GM12878 (cell line): ENCODE results near the gene TSSC4. TPM values are rescaled to one million over a fixed set of nuclear protein-coding genes. Genes with fewer than 3 reads are reported as not detected.

ENCODE experiments used
- ATAC-seq: fragments of 200-7000 bp; cut with Tn5 transposase; 3 replicates; pipeline ENCODE4 v1.9.1; 2020; ENCODE audit warnings: mild to moderate bottlenecking, moderate library complexity
- BruUV-seq: library from RNA; stranded (reverse); fragments of 400-500 nt; replicated peaks from 2 replicates; lab custom pipeline; 2021; lab: Mats Ljungman, UMichigan
- CTCF ChIA-PET: fragments of 300-600 bp; sonication (Branson Sonifier 250); formaldehyde crosslinking; extraction: SDS; loops from one replicate; lab custom pipeline; 2021; ENCODE audit warnings: inconsistent platforms; lab: Yijun Ruan, JAX
- POLR2A ChIA-PET: fragments of 350-600 bp; formaldehyde crosslinking; extraction: SDS; loops from one replicate; lab custom pipeline; 2021; ENCODE audit warnings: inconsistent platforms; lab: Charles Lee
- RAD21 ChIA-PET: fragments of 300-600 bp; sonication (Branson Sonifier 250); formaldehyde crosslinking; loops from one replicate; lab custom pipeline; 2023; ENCODE audit warnings: antibody characterized with exemption; ENCODE audit not compliant: unreplicated experiment; lab: Charles Lee
- SMC1A ChIA-PET: fragments of 300-600 bp; sonication (Branson Sonifier 250); formaldehyde crosslinking; loops from one replicate; lab custom pipeline; 2023; ENCODE audit not compliant: unreplicated experiment, uncharacterized antibody; lab: Charles Lee
- DNase-seq: peaks from one replicate; pipeline ENCODE4 v3.0.0-alpha.2; 2011; ENCODE audit warnings: low read depth, low spot score
- FAIRE-seq: peaks from 3 replicates; lab custom pipeline; 2011; peaks lifted over from hg19 to GRCh38; lab: Jason Lieb, UNC
- H2AFZ ChIP-seq: 2 replicates; pipeline ENCODE4 v1.6.0; 2011; ENCODE audit warnings: low read depth, low read length, control low read depth; ENCODE audit not compliant: control insufficient read depth
- H3K27ac ChIP-seq: 2 replicates; pipeline ENCODE4 v1.5.1; 2011; ENCODE audit warnings: control low read depth; ENCODE audit not compliant: control insufficient read depth, insufficient read depth
- H3K27me3 ChIP-seq, 2 experiments: replicated peaks in 1 of 2; 2 replicates each; pipeline versions ENCODE4 v1.6.0 to v1.6.1; 2011; ENCODE audit warnings: low read length in 1 of 2; ENCODE audit not compliant: control insufficient read depth in 2 of 2, insufficient read depth in 2 of 2
- H3K36me3 ChIP-seq, 2 experiments: 2 replicates each; pipeline ENCODE4 v1.5.1; 2011; ENCODE audit warnings: low read length in 1 of 2; ENCODE audit not compliant: control insufficient read depth in 2 of 2, insufficient read depth in 2 of 2
- H3K4me1 ChIP-seq: 2 replicates; pipeline ENCODE4 v1.6.1; 2011; ENCODE audit warnings: mild to moderate bottlenecking, low read length, moderate library complexity, mixed read lengths; ENCODE audit not compliant: control insufficient read depth, insufficient read depth
- H3K4me2 ChIP-seq: 2 replicates; pipeline ENCODE4 v1.6.0; 2011; ENCODE audit warnings: control low read depth; ENCODE audit not compliant: control insufficient read depth, insufficient read depth
- H3K4me3 ChIP-seq: fragments of 200-600 bp; sonication (generic); 2 replicates; pipeline ENCODE4 v1.5.1; 2016
- H3K79me2 ChIP-seq: 2 replicates; pipeline ENCODE4 v1.6.0; 2011; ENCODE audit warnings: low read length; ENCODE audit not compliant: control insufficient read depth, insufficient read depth
- H3K9ac ChIP-seq: 2 replicates; pipeline ENCODE4 v1.8.0; 2011; ENCODE audit warnings: low read length, control low read depth, mixed read lengths; ENCODE audit not compliant: control insufficient read depth, insufficient read depth
- H3K9me3 ChIP-seq: replicated peaks from 3 replicates; pipeline ENCODE4 v1.5.1; 2011; ENCODE audit warnings: mild to moderate bottlenecking, low read length; ENCODE audit not compliant: control insufficient read depth, insufficient read depth
- H4K20me1 ChIP-seq: 2 replicates; pipeline ENCODE4 v1.6.0; 2011; ENCODE audit not compliant: control insufficient read depth, insufficient read depth
- ASH2L ChIP-seq: fragments of 300-600, 200-600 bp; sonication (generic); IDR thresholded peaks from 2 replicates; pipeline ENCODE4 v1.6.1; 2017; ENCODE audit warnings: low read depth, mild to moderate bottlenecking, borderline replicate concordance
- ATF7 ChIP-seq: fragments of 450-650 bp; IDR thresholded peaks from 2 replicates; pipeline ENCODE4 v1.6.1; 2016; ENCODE audit warnings: low read depth, mild to moderate bottlenecking
- BCL3 ChIP-seq: IDR thresholded peaks from 2 replicates; pipeline ENCODE4 v1.6.1; 2011; ENCODE audit warnings: borderline replicate concordance, low read depth, mild to moderate bottlenecking, moderate library complexity, low read length; ENCODE audit not compliant: insufficient read depth, poor library complexity, severe bottlenecking
- CBFB ChIP-seq: IDR thresholded peaks from 2 replicates; pipeline ENCODE4 v1.6.1; 2016; ENCODE audit warnings: antibody characterized with exemption, low read depth
- CHD1 ChIP-seq: IDR thresholded peaks from 2 replicates; pipeline ENCODE4 v1.6.1; 2012; ENCODE audit warnings: low read depth, low read length, improper control_type of control experiment
- CTCF ChIP-seq, 3 experiments: IDR thresholded peaks in 2 of 3; conservative IDR thresholded peaks in 1 of 3; 2 replicates each; pipeline ENCODE4 v1.5.1; 2011; ENCODE audit warnings: low read depth in 3 of 3, low read length in 3 of 3, mild to moderate bottlenecking in 3 of 3, control low read depth in 2 of 3, moderate library complexity in 2 of 3, inconsistent platforms in 1 of 3, mixed read lengths in 1 of 3; ENCODE audit not compliant: control insufficient read depth in 2 of 3, insufficient read depth in 1 of 3; ENCODE audit errors: extremely low read depth in 1 of 3
- E2F4 ChIP-seq: IDR thresholded peaks from 2 replicates; pipeline ENCODE4 v1.6.1; 2012; ENCODE audit warnings: low read depth, low read length, improper control_type of control experiment
- MEF2B ChIP-seq: fragments of 450-650 bp; IDR thresholded peaks from 2 replicates; pipeline ENCODE4 v1.6.1; 2018; ENCODE audit warnings: mild to moderate bottlenecking, moderate library complexity; ENCODE audit not compliant: partially characterized antibody, poor library complexity, severe bottlenecking
- MLLT1 ChIP-seq: fragments of 450-650 bp; IDR thresholded peaks from 2 replicates; pipeline ENCODE4 v1.6.1; 2016; ENCODE audit warnings: mild to moderate bottlenecking
- MYB ChIP-seq: fragments of 150-350 bp; IDR thresholded peaks from 2 replicates; pipeline ENCODE4 v1.6.1; 2014; ENCODE audit warnings: mild to moderate bottlenecking, low read depth, low read length, borderline replicate concordance
- NFYA ChIP-seq: IDR thresholded peaks from 2 replicates; pipeline ENCODE4 v1.6.1; 2011; ENCODE audit warnings: low read depth, mild to moderate bottlenecking, low read length, improper control_type of control experiment, borderline replicate concordance
- RB1 ChIP-seq: fragments of 450-650 bp; formaldehyde crosslinking; IDR thresholded peaks from 2 replicates; pipeline ENCODE4 v1.6.1; 2017; ENCODE audit warnings: mild to moderate bottlenecking, borderline replicate concordance
- SKIL ChIP-seq: fragments of 450-650 bp; IDR thresholded peaks from 2 replicates; pipeline ENCODE4 v1.6.1; 2017; ENCODE audit warnings: mild to moderate bottlenecking, low read depth, inconsistent platforms; ENCODE audit not compliant: poor library complexity, severe bottlenecking
- SMAD5 ChIP-seq: IDR thresholded peaks from 2 replicates; pipeline ENCODE4 v1.6.1; 2016; ENCODE audit warnings: antibody characterized with exemption, low read depth
- SP1 ChIP-seq: IDR thresholded peaks from one replicate; pipeline ENCODE4 v1.6.1; 2011; ENCODE audit warnings: low read depth, low read length
- ZBED1 ChIP-seq: IDR thresholded peaks from 2 replicates; pipeline ENCODE4 v1.6.1; 2016; ENCODE audit warnings: borderline replicate concordance
- WGBS: methylation state at CpG from one replicate; pipeline ENCODE4 v1.1.6; 2016; ENCODE audit warnings: low lambda C conversion rate; ENCODE audit not compliant: insufficient replicate concordance, insufficient coverage; ENCODE audit errors: missing lambda C conversion rate; 5-methylcytosine and 5-hydroxymethylcytosine counted together
- in situ Hi-C: fragments of 300-500 bp; cut with MboI; formaldehyde crosslinking; loops from 9 replicates; pipeline ENCODE4 v1.14.3; 2018; ENCODE audit warnings: mixed read lengths
- intact Hi-C: fragments of 100-400 bp; cut with micrococcal nuclease; formaldehyde crosslinking; loops from one replicate; pipeline ENCODE4 v1.14.2; 2022; ENCODE audit not compliant: unreplicated experiment
- polyA plus RNA-seq, 11 experiments: library from polyadenylated mRNA; depleted of rRNA in 4 of 11; unstranded in 6 of 11; stranded (reverse) in 5 of 11; fragments of >200 nt; fragmentation: Nextera tagmentation in 4 of 11; fragmentation: Illumina TruSeq in 1 of 11; extraction: Ambion mirVana in 4 of 11; extraction: Trizol in 1 of 11; gene quantifications; 1 replicate in 1 of 11; 2 replicates in 10 of 11; pipeline versions ENCODE4 v1.2.1 to v1.2.3, GENCODE V29; 2011 to 2016; ENCODE audit warnings: inconsistent platforms in 2 of 11, missing spikeins in 2 of 11, low read depth in 1 of 11
- total RNA-seq, 4 experiments: library from RNA; depleted of rRNA in 3 of 4; stranded (reverse); fragments of >200 nt in 3 of 4; fragmentation: Illumina TruSeq in 1 of 4; extraction: Trizol in 1 of 4; gene quantifications; 2 replicates each; pipeline versions ENCODE4 v1.2.1 to v1.2.3, GENCODE V29; 2013 to 2021

Gene TSSC4
- total and polyA plus RNA-seq, 10 of the 15 experiments (the other 5 are each of a cell fraction or from before 2014, with no cell fraction given), result 0.69 to 70.1 (median 25.7) TPM

GRCh38 chr11:2436521-2437031 is 36.0 kb downstream of the TSSC4 start:
- no peak overlapping the region for H3K27ac ChIP-seq
- CTCF ChIA-PET, result no interaction called here
- H3K9ac ChIP-seq, result no peak overlapping the region
- in situ Hi-C loops (no loop called here), intact Hi-C loops (no loop called here)
- H3K4me1 ChIP-seq, result no peaks in the 10 kb centered on the region
- H3K79me2 ChIP-seq, result no peaks in the 10 kb centered on the region
- no TSS peak for BruUV-seq
- no peaks in the 10 kb centered on the region for H3K36me3 ChIP-seq
- ATAC-seq (no peak), DNase-seq (no peak), FAIRE-seq (no peak)
- POLR2A ChIA-PET, result no interaction called here
- H3K4me3 ChIP-seq, result no peak overlapping the region
- H3K4me2 ChIP-seq, result no peak overlapping the region
- RAD21 ChIA-PET, result no interaction called here
- WGBS, result 26% methylated on average over 13 of the region's 13 CpGs
- SMC1A ChIA-PET, result interaction anchor here (0.8 kb wide), 1 partner anchor 13 kb away, joined by 3 read pairs; no protein-coding TSS in a partner anchor
- H2AFZ ChIP-seq, result no peak overlapping the region
- H4K20me1 ChIP-seq, result no peaks in the 10 kb centered on the region
- H3K27me3 ChIP-seq, result no peaks in the 10 kb centered on the region
- H3K9me3 ChIP-seq, result no peaks in the 10 kb centered on the region; the same call in 2 of the 3 replicates
- no peak for TF ChIP-seq BCL3
- TF ChIP-seq SP1, result no peak
- no peak for TF ChIP-seq MLLT1
- TF ChIP-seq RB1, result no peak
- TF ChIP-seq CBFB, result no peak
- no peak for TF ChIP-seq NFYA
- TF ChIP-seq ZBED1, result no peak
- no peak for TF ChIP-seq CHD1
- TF ChIP-seq E2F4, result no peak
- no peak for TF ChIP-seq ASH2L
- no peak for TF ChIP-seq MYB
- no peak for TF ChIP-seq MEF2B
- TF ChIP-seq SKIL, result no peak
- TF ChIP-seq ATF7, result no peak
- TF ChIP-seq CTCF (IDR thresholded peaks at IDR 0.05 in 2 of 3, conservative IDR thresholded peaks at IDR 0.05 in 1 of 3; ENCODE audit: control insufficient read depth in 2 of 3, extremely low read depth in 1 of 3, insufficient read depth in 1 of 3, low read depth in 3 of 3, low read length in 3 of 3), result no peak
- no peak for TF ChIP-seq SMAD5
